Liver (tissue), 2 donors: ENCODE data around the gene SIGLEC14.

Experiments used
- CTCF ChIP-seq: fragments of 150-350 bp; IDR thresholded peaks from 2 replicates; pipeline ENCODE4 v1.5.1; 2017; ENCODE audit warnings: improper control_type of control experiment, low read depth, low read length; ENCODE audit not compliant: missing input control
- YY1 ChIP-seq: IDR thresholded peaks from 2 replicates; pipeline ENCODE4 v1.6.1; 2016; ENCODE audit warnings: antibody characterized with exemption, mild to moderate bottlenecking
- donor health status: healthy.

- TF ChIP-seq CTCF (no peak), YY1 (no peak)
These were observed 1.9 kb downstream of the SIGLEC14 start for GRCh38 chr19:51644636-51645271.
